ENCODE data around the gene NADSYN1. TPM values are rescaled to one million over a fixed set of nuclear protein-coding genes. Genes with fewer than 3 reads are reported as not detected.

Gene NADSYN1
- total RNA-seq, 1 donor from 2014 or later, result 66.6 TPM

- H3K36me3 Mint-ChIP-seq, result peaks cover 25% of the 10 kb centered on the region
- H3K27me3 Mint-ChIP-seq, result no peaks in the 10 kb centered on the region
- no peaks in the 10 kb centered on the region for H3K9me3 Mint-ChIP-seq
- peak; percentile 55 for DNase-seq (ENCODE audit: extremely low spot score, unreplicated experiment)
- TF ChIP-seq CTCF (conservative IDR thresholded peaks at IDR 0.05), result no peak
- H3K4me1 Mint-ChIP-seq (ENCODE audit: unreplicated experiment), result no peaks in the 10 kb centered on the region
- H3K27ac Mint-ChIP-seq, result no peak overlapping the region
- no peak overlapping the region for H3K4me3 Mint-ChIP-seq
Measured at GRCh38 chr11:71498091-71498490, 45.1 kb downstream of the NADSYN1 start.

- TF ChIP-seq CTCF (conservative IDR thresholded peaks at IDR 0.05), result no peak
- Mint-ChIP-seq H3K27ac (no peak overlapping the region), H3K27me3 (no peaks in the 10 kb centered on the region), H3K4me3 (no peak overlapping the region), H3K4me1 (ENCODE audit: unreplicated experiment) (no peaks in the 10 kb centered on the region), H3K36me3 (peaks cover 25% of the 10 kb centered on the region), H3K9me3 (no peaks in the 10 kb centered on the region)
- DNase-seq (ENCODE audit: extremely low spot score, unreplicated experiment), result no peak
Measured at GRCh38 chr11:71499125-71499524, 46.1 kb downstream of the NADSYN1 start.

GRCh38 chr11:71499546-71499945 lies 46.5 kb downstream of the NADSYN1 start:
- Mint-ChIP-seq H3K4me3 (no peak overlapping the region), H3K9me3 (no peaks in the 10 kb centered on the region), H3K4me1 (ENCODE audit: unreplicated experiment) (peaks cover 3% of the 10 kb centered on the region), H3K27me3 (no peaks in the 10 kb centered on the region), H3K27ac (no peak overlapping the region), H3K36me3 (peaks cover 27% of the 10 kb centered on the region)
- DNase-seq (ENCODE audit: extremely low spot score, unreplicated experiment), result no peak
- TF ChIP-seq CTCF (conservative IDR thresholded peaks at IDR 0.05), result no peak

GRCh38 chr11:71500601-71501021 lies 47.6 kb downstream of the NADSYN1 start:
- Mint-ChIP-seq H3K36me3 (peaks cover 30% of the 10 kb centered on the region), H3K4me3 (no peak overlapping the region), H3K4me1 (ENCODE audit: unreplicated experiment) (peaks cover 12% of the 10 kb centered on the region), H3K9me3 (no peaks in the 10 kb centered on the region), H3K27ac (no peak overlapping the region), H3K27me3 (no peaks in the 10 kb centered on the region)
- no peak for TF ChIP-seq CTCF (conservative IDR thresholded peaks at IDR 0.05)
- no peak for DNase-seq (ENCODE audit: extremely low spot score, unreplicated experiment)

DNA sequence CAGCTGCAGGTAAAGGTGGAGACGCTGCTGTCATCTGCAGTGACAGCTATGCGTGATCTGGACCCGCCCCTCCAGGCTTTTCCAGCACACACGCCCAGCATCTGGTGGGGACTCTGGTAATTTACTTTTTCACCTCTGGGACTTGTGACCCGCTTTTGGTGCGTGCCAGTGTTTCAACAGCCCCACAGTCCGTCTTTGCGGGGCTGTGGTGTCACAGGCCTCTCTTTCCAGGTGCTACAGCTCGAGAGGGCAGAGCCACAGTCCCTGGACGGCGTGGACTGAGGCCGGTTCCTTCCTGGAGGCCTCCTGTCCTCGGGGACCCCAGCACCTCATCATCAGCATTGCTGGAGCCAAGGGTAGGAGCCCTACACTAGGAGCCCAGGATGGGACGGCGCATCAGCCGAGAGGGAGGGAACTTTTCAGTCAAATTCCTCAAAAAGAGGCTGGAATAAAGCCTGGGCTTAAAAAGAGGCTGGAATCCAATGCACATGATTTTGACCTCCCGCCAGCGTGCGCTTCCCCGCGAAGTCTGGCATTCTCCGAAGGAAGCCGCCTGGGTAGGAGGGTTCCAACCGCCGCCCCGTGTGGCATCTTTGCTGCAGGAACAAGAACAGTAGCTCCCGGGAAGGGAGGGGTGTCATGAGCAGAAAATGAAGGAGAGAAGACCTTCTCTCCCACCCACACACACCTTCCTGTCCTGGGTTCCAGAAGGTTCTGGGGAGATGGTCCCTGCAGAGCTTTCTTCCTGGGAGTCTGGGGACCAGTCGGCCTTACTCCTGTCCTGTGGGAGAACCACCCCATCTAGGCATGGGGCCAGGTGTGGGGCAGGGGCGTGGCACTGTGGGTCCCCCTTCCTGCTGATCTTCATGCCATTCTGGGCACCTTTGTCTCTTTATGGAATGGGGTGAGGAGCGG lies 48.3 kb downstream of the NADSYN1 start:
- no peak for DNase-seq (ENCODE audit: extremely low spot score, unreplicated experiment)
- no peak for TF ChIP-seq CTCF (conservative IDR thresholded peaks at IDR 0.05)
- Mint-ChIP-seq H3K9me3 (no peaks in the 10 kb centered on the region), H3K4me1 (ENCODE audit: unreplicated experiment) (peaks cover 14% of the 10 kb centered on the region), H3K27ac (no peak overlapping the region), H3K27me3 (no peaks in the 10 kb centered on the region), H3K4me3 (no peak overlapping the region), H3K36me3 (peaks cover 29% of the 10 kb centered on the region)
